ENCODE data around the gene KCTD10.

Gene KCTD10

DNA sequence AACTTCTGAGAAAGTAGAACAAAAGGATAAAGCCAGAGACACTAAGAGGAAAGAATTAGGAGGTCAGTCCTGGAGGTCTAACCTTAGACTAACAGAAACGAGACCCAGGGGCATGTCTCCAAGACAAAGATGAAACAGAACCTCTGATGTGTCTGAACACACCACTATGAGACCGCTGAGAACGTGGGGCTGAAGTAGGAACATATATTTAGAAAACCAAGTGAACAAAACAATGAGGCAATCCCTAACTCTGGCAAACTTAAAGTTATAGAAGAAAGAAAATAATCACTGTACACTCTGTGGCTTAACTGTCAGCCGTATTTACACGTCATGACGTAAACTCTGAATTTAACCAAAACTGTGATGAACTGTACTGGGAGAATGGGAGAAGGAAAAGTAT is 17.9 kb downstream of the KCTD10 start:
- H3K4me3 ChIP-seq (ENCODE audit: low read length), result no peak overlapping the region
- no peak for DNase-seq (ENCODE audit: low read depth)
- TF ChIP-seq, protein P1, sequence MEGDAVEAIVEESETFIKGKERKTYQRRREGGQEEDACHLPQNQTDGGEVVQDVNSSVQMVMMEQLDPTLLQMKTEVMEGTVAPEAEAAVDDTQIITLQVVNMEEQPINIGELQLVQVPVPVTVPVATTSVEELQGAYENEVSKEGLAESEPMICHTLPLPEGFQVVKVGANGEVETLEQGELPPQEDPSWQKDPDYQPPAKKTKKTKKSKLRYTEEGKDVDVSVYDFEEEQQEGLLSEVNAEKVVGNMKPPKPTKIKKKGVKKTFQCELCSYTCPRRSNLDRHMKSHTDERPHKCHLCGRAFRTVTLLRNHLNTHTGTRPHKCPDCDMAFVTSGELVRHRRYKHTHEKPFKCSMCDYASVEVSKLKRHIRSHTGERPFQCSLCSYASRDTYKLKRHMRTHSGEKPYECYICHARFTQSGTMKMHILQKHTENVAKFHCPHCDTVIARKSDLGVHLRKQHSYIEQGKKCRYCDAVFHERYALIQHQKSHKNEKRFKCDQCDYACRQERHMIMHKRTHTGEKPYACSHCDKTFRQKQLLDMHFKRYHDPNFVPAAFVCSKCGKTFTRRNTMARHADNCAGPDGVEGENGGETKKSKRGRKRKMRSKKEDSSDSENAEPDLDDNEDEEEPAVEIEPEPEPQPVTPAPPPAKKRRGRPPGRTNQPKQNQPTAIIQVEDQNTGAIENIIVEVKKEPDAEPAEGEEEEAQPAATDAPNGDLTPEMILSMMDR (conservative IDR thresholded peaks at IDR 0.05; ENCODE audit: low read length), result no peak

- TF ChIP-seq, protein P1 (conservative IDR thresholded peaks at IDR 0.05; ENCODE audit: low read length), result no peak
- DNase-seq (ENCODE audit: low read depth), result peak; percentile 46
- H3K4me3 ChIP-seq (ENCODE audit: low read length), result no peak overlapping the region
These were observed 18.3 kb downstream of the KCTD10 start for GRCh38 chr12:109458771-109459208.

DNA sequence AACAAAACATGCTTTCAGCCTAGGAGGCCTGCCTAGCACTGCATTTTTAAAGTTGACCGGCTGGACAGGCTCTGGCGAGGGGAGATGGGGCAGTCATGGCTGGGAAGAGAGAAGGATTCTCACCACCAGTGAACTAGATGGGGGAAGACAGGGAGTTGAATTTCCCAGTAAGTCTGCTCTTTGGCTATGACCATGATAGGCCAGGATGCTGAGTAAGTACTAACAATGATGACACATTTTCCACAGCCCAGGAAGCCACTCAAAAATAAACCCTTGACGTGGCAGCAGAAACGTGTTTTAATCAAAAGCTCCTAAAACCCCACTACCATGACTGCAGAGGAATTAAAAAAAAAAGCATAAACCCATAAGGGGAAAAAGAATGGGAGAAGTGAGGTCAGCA is 19.0 kb downstream of the KCTD10 start:
- TF ChIP-seq, protein P1 (conservative IDR thresholded peaks at IDR 0.05; ENCODE audit: low read length), result no peak
- DNase-seq (ENCODE audit: low read depth), result peak; percentile 76
- H3K4me3 ChIP-seq (ENCODE audit: low read length), result no peak overlapping the region

GRCh38 chr12:109455706-109456105 is 21.4 kb downstream of the KCTD10 start:
- no peak for DNase-seq (ENCODE audit: low read depth)
- H3K4me3 ChIP-seq (ENCODE audit: low read length), result no peak overlapping the region
- TF ChIP-seq, protein P1 (conservative IDR thresholded peaks at IDR 0.05; ENCODE audit: low read length), result no peak

- H3K4me3 ChIP-seq (ENCODE audit: low read length), result no peak overlapping the region
- DNase-seq (ENCODE audit: low read depth), result no peak
- TF ChIP-seq, protein P1 (conservative IDR thresholded peaks at IDR 0.05; ENCODE audit: low read length), result no peak
These were observed 24.6 kb downstream of the KCTD10 start for GRCh38 chr12:109452489-109452888.

DNA sequence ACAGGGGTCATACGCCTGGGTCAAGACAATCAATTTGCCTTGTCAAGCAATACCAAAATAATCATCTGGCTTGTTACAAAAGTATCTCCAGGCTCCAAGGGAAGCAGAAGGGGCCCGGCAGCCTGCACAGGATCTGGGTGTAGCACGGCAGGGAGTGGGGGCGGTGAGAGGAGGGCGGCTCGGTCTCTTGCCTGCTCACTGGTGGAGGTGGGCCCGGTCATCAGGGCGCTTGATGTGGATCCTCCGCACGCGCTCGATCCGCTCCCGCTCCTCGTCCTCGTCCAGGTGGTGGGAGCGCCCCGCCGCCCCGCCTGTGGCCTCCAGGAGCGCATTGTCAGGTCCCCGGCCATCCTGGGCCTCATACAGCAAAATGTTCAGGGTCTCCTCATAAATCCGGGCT is 25.7 kb downstream of the KCTD10 start:
- TF ChIP-seq, protein P1 (conservative IDR thresholded peaks at IDR 0.05; ENCODE audit: low read length), result no peak
- no peak for DNase-seq (ENCODE audit: low read depth)
- no peak overlapping the region for H3K4me3 ChIP-seq (ENCODE audit: low read length)

- no peak overlapping the region for H3K4me3 ChIP-seq (ENCODE audit: low read length)
- no peak for DNase-seq (ENCODE audit: low read depth)
- TF ChIP-seq, protein P1 (conservative IDR thresholded peaks at IDR 0.05; ENCODE audit: low read length), result no peak
These were observed 26.1 kb downstream of the KCTD10 start for GRCh38 chr12:109450980-109451379.
